HCT116 (cell line): ENCODE results near the gene TEKT5. TPM values are rescaled to one million over a fixed set of nuclear protein-coding genes. Genes with fewer than 3 reads are reported as not detected.

Experiments
- ATAC-seq: fragments of 200-7000 bp; cut with Tn5 transposase; 2 replicates; pipeline ENCODE4 v1.9.1; 2020; ENCODE audit warnings: mild to moderate bottlenecking, moderate library complexity
- BruUV-seq: library from RNA; stranded (reverse); fragments of 400-500 nt; replicated peaks from 2 replicates; lab custom pipeline; 2021; lab: Mats Ljungman, UMichigan
- CTCF ChIA-PET: fragments of 300-600 bp; sonication (Branson Sonifier 250); formaldehyde crosslinking; loops from one replicate; lab custom pipeline; 2021; ENCODE audit warnings: antibody characterized with exemption; lab: Charles Lee
- POLR2A ChIA-PET: fragments of 300-600, 350-600 bp; sonication (Branson Sonifier 250); formaldehyde crosslinking; loops from one replicate; lab custom pipeline; 2021; ENCODE audit warnings: antibody characterized with exemption; lab: Charles Lee
- RAD21 ChIA-PET, 2 experiments: fragments of 300-600 bp; sonication (Branson Sonifier 250); formaldehyde crosslinking; loops; one replicate each; lab custom pipeline; 2023; ENCODE audit warnings: low total read pairs in 2 of 2; ENCODE audit not compliant: uncharacterized antibody in 2 of 2, unreplicated experiment in 2 of 2, low non-redundant PET in 1 of 2; lab: Charles Lee
- DNase-seq: peaks from one replicate; pipeline ENCODE4 v3.0.0-alpha.2; 2010; ENCODE audit warnings: low read depth, low spot score
- H2AFZ ChIP-seq: fragments of 200-600 bp; shearing (Covaris generic), sonication (generic); 2 replicates; pipeline ENCODE4 v1.6.1; 2017; ENCODE audit warnings: low read depth, mixed run types, mixed read lengths, antibody characterized with exemption, low read length; ENCODE audit not compliant: poor library complexity, severe bottlenecking
- H3K27ac ChIP-seq: 2 replicates; pipeline ENCODE4 v1.5.1; 2012; ENCODE audit warnings: low read depth, low read length
- H3K27me3 ChIP-seq: fragments of 200-600 bp; sonication (generic); 2 replicates; pipeline ENCODE4 v1.6.1; 2016; ENCODE audit warnings: mixed run types, low read length, mixed read lengths; ENCODE audit not compliant: insufficient read depth
- H3K36me3 ChIP-seq, 2 experiments: fragments of 200-500 bp in 1 of 2; fragments of 200-600 bp in 1 of 2; sonication (Bioruptor generic) in 1 of 2; sonication (generic) in 1 of 2; 2 replicates each; pipeline versions ENCODE4 v1.5.1 to v1.6.1; 2014 to 2016; ENCODE audit warnings: low read length in 2 of 2, inconsistent platforms in 1 of 2, mixed read lengths in 1 of 2, mixed run types in 1 of 2; ENCODE audit not compliant: insufficient read depth in 2 of 2, control insufficient read depth in 1 of 2
- H3K4me1 ChIP-seq, 2 experiments: fragments of 200-600 bp in 1 of 2; sonication (generic) in 1 of 2; 2 replicates each; pipeline versions ENCODE4 v1.5.1 to v1.6.1; 2012 to 2017; ENCODE audit warnings: low read length in 2 of 2, inconsistent platforms in 1 of 2, mild to moderate bottlenecking in 1 of 2, mixed read lengths in 1 of 2, mixed run types in 1 of 2, moderate library complexity in 1 of 2; ENCODE audit not compliant: insufficient read depth in 2 of 2, control insufficient read depth in 1 of 2
- H3K4me2 ChIP-seq: fragments of 200-600 bp; sonication (generic); 2 replicates; pipeline ENCODE4 v1.6.1; 2017; ENCODE audit warnings: mixed run types, low read length, mixed read lengths
- H3K4me3 ChIP-seq, 2 experiments: fragments of 200-600 bp in 1 of 2; sonication (generic) in 1 of 2; replicated peaks in 1 of 2; 2 replicates each; pipeline ENCODE4 v1.5.1; 2011 to 2016; ENCODE audit warnings: low read length in 2 of 2, control low read depth in 1 of 2, low read depth in 1 of 2, mild to moderate bottlenecking in 1 of 2, mixed read lengths in 1 of 2, mixed run types in 1 of 2
- H3K79me2 ChIP-seq: fragments of 200-600 bp; sonication (generic); 2 replicates; pipeline ENCODE4 v1.6.1; 2017; ENCODE audit warnings: mild to moderate bottlenecking, mixed run types, low read length, moderate library complexity, mixed read lengths; ENCODE audit not compliant: insufficient read depth
- H3K9ac ChIP-seq: fragments of 200-600 bp; sonication (generic); 2 replicates; pipeline ENCODE4 v1.6.1; 2016; ENCODE audit warnings: low read length, mixed read lengths
- H3K9me2 ChIP-seq: fragments of 200-600 bp; sonication (generic), shearing (Covaris generic); 2 replicates; pipeline ENCODE4 v1.6.1; 2017; ENCODE audit warnings: mixed run types, mild to moderate bottlenecking, moderate library complexity; ENCODE audit not compliant: insufficient read depth
- H3K9me3 ChIP-seq, 2 experiments: fragments of 200-500 bp in 1 of 2; fragments of 200-600 bp in 1 of 2; sonication (Bioruptor generic) in 1 of 2; sonication (generic) in 1 of 2; 2 replicates each; pipeline ENCODE4 v1.6.1; 2014 to 2017; ENCODE audit warnings: low read length in 2 of 2, mixed read lengths in 2 of 2, inconsistent platforms in 1 of 2, low read depth in 1 of 2, mild to moderate bottlenecking in 1 of 2, mixed run types in 1 of 2, moderate library complexity in 1 of 2; ENCODE audit not compliant: control insufficient read depth in 1 of 2, insufficient read depth in 1 of 2
- H4K20me1 ChIP-seq: fragments of 200-600 bp; sonication (generic), shearing (Covaris generic); 2 replicates; pipeline ENCODE4 v1.6.1; 2017; ENCODE audit warnings: mixed run types, mild to moderate bottlenecking, moderate library complexity; ENCODE audit not compliant: insufficient read depth
- CBX3 ChIP-seq: IDR thresholded peaks from 2 replicates; pipeline ENCODE4 v1.6.1; 2012; ENCODE audit warnings: low read depth
- CTCF ChIP-seq, 3 experiments: fragments of 200-600 bp in 1 of 3; sonication (generic) in 1 of 3; IDR thresholded peaks in 2 of 3; conservative IDR thresholded peaks in 1 of 3; 2 replicates each; pipeline ENCODE4 v1.5.1; 2012 to 2017; ENCODE audit warnings: low read depth in 2 of 3, low read length in 2 of 3, antibody characterized with exemption in 1 of 3, borderline replicate concordance in 1 of 3, control low read depth in 1 of 3, mild to moderate bottlenecking in 1 of 3, mixed read lengths in 1 of 3, mixed run types in 1 of 3, moderate library complexity in 1 of 3; ENCODE audit not compliant: insufficient read depth in 1 of 3
- MAX ChIP-seq: IDR thresholded peaks from 2 replicates; pipeline ENCODE4 v1.6.1; 2012
- RAD21 ChIP-seq: IDR thresholded peaks from 2 replicates; pipeline ENCODE4 v1.6.1; 2012; ENCODE audit warnings: low read depth, mild to moderate bottlenecking
- intact Hi-C: fragments of 100-400 bp; cut with micrococcal nuclease; formaldehyde crosslinking; loops from 2 replicates; pipeline ENCODE4 v1.10.0; 2022
- total RNA-seq: library from RNA; stranded (reverse); gene quantifications from one replicate; pipeline ENCODE4 v1.2.1, GENCODE V29; 2021; ENCODE audit not compliant: unreplicated experiment

Gene TEKT5
- total RNA-seq, 1 experiment from 2014 or later: 0.37 TPM

GRCh38 chr16:10668322-10669045 lies 26.2 kb downstream of the TEKT5 start:
- intact Hi-C loops: loop anchor here (2.0 to 5.0 kb wide), 2 partner anchors 68 to 249 kb away; no protein-coding TSS in a partner anchor

More at GRCh38 chr16:10668322-10669045, 26.2 kb downstream of the TEKT5 start:
- Histone ChIP-seq H2AFZ (peak overlapping the region; percentile 66), H3K9me2 (no peaks in the 10 kb centered on the region), H3K36me3 (no peaks in the 10 kb centered on the region), H4K20me1 (no peaks in the 10 kb centered on the region), H3K27me3 (no peaks in the 10 kb centered on the region), H3K9ac (no peak overlapping the region), H3K79me2 (no peaks in the 10 kb centered on the region), H3K27ac (no peak overlapping the region), H3K4me1 (no peaks in the 10 kb centered on the region), H3K4me3 (no peak overlapping the region), H3K9me3 (no peaks in the 10 kb centered on the region), H3K4me2 (no peak overlapping the region)
- ChIA-PET CTCF (interaction anchor here (0.9 to 1.4 kb wide), 2 partner anchors 80 to 250 kb away, joined by 3 to 6 read pairs; no protein-coding TSS in a partner anchor), RAD21 (no interaction called here), POLR2A (no interaction called here)
- BruUV-seq: no TSS peak
- ATAC-seq (peak; percentile 98), DNase-seq (no peak)
- TF ChIP-seq CBX3 (no peak), MAX (no peak), RAD21 (peak; percentile 48), CTCF (IDR thresholded peaks at IDR 0.05 in 2 of 3, conservative IDR thresholded peaks at IDR 0.05 in 1 of 3; ENCODE audit: borderline replicate concordance in 1 of 3, insufficient read depth in 1 of 3, low read depth in 2 of 3, low read length in 2 of 3) (peak; percentile 30 to 81 (median 63); a peak in 5 of 6 replicates)
